ELF-1 (cell line): ENCODE measurements around the gene ITGBL1.

Experiments used
- DNase-seq: peaks from one replicate; pipeline ENCODE4 v3.0.0-alpha.2; 2016; ENCODE audit warnings: low read depth, low spot score

The ITGBL1 gene

GRCh38 chr13:101626925-101627555, 174.6 kb downstream of the ITGBL1 start:
- DNase-seq = no peak

GRCh38 chr13:101627556-101627943, 175.1 kb downstream of the ITGBL1 start:
- DNase-seq = no peak

DNA sequence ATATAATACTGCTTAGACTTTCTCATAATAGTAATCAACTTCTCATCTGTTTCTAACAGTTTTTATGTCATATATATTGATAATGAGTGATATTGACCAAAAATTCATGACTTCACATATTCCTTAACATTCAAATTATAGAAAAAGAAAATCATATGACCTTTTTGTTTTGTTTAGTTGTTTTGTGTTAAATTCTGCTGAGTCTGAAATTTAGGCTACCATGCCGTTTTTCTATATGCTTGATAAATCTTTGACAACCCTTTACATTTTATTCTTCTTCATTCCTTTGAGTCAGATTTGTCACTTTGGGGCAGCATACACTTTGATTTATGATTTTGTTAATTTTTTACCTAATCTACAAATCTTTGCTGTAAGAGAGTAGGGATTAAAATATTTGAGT, 176.4 kb downstream of the ITGBL1 start:
- DNase-seq = no peak

DNA sequence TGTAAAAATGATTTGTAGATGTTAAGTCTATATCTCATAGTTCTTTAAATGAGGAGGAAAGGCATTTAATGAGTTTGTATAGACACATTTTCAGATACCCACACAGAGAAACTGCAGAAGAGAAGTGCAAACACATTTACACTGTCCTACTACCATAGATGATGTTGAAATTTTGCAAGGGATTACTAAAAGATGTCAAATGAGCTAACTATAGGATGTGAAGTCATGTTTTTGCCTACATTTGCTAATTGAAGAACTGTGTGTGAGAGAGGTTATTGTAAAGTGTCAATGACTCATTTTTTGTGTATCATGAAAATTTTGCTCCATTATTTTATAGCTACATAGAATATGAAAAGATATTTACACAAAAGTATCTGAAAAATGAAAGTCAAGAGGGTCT, 178.9 kb downstream of the ITGBL1 start:
- DNase-seq = no peak

GRCh38 chr13:101634142-101634541, 181.7 kb downstream of the ITGBL1 start:
- no peak for DNase-seq

- DNase-seq = no peak
These were observed 187.2 kb downstream of the ITGBL1 start for GRCh38 chr13:101639711-101640110.

DNA sequence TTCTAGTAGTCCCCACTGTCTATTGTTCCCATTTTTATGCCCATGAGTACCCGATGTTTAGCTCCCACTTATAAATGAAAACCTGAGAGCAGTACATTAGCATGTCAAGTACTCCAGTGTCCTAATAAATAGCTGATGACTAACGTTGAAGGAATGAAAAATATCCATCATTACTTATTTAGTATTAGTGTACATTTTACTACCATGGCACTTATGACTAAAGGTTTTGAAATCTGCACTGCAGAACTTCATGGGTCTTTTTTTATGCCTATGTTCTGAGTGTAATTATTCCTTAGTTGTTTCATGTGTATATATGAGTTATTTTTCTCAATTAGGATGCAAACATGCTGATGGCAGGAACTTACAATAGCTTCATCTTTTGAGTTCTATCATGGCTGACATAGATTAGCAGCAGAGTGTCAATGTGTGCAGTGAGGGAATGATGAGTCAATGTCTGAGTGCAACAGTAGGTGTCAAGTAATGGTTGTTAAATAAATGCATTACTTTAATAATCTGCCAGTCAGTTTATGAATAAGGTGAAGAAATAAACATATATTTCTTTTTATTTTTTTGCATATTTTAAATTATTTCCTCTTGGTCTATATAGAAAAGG, 188.4 kb downstream of the ITGBL1 start:
- no peak for DNase-seq

DNA sequence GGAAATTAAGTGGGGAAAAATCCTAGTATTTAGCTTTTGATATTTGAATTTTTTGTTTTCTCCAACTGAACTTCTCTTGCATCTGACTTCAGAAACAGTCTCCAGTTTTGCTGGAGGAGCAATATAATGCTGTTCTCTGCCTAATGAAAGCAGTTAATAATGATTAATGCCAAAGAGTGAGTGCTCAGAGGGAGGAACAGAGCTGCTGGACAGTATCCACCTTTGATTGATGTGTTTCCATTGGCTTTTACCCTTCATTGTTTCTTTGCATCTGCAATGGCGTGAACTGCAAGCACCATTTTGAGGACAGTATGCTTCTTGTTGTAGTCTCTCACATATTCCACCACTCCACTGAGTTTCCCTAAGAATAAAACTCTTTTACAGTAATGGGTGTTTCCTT, 193.4 kb downstream of the ITGBL1 start:
- DNase-seq = no peak

GRCh38 chr13:101647760-101648159, 195.3 kb downstream of the ITGBL1 start:
- no peak for DNase-seq

GRCh38 chr13:101648766-101649487, 196.5 kb downstream of the ITGBL1 start:
- no peak for DNase-seq

GRCh38 chr13:101649488-101650126, 197.1 kb downstream of the ITGBL1 start:
- no peak for DNase-seq

GRCh38 chr13:101654883-101655282, 202.4 kb downstream of the ITGBL1 start:
- DNase-seq = no peak

GRCh38 chr13:101655435-101655834, 203.0 kb downstream of the ITGBL1 start:
- DNase-seq = no peak

DNA sequence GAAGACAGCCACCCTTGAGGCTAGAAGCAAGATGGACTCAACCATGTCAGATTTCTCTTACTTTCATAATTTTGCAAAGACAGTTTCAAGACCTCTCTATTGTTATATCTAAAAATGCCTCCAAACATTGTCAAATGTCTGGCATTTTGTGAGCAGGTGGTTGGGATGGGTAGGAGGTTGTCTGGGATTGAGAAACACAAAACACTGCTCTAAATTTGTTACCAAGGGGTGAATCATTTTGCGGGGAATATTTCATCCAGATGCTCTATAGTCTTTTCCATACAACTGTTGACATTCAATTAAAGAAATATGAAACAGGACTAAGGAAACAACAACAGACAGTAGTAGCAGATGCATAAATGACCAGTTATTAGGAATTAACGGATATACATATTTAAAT, 208.2 kb downstream of the ITGBL1 start:
- DNase-seq = no peak

DNA sequence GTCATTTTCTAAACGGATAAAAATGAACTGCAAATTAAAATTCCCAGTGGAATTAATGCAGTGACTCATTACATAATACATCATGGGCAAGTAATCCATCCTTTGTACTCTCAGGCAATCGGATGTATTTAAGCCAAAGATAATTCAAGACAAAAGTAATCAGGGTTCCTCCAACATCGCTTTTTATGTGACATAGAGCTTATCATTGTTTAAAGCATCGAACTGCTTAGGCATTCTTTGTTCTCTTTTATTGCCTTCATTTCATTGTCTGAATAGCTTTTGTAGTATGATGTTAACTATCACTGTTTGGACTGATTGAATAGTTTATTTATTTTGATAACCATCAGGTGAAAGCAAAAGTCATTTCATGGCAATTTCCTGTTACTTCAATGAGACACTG, 209.4 kb downstream of the ITGBL1 start:
- no peak for DNase-seq

DNA sequence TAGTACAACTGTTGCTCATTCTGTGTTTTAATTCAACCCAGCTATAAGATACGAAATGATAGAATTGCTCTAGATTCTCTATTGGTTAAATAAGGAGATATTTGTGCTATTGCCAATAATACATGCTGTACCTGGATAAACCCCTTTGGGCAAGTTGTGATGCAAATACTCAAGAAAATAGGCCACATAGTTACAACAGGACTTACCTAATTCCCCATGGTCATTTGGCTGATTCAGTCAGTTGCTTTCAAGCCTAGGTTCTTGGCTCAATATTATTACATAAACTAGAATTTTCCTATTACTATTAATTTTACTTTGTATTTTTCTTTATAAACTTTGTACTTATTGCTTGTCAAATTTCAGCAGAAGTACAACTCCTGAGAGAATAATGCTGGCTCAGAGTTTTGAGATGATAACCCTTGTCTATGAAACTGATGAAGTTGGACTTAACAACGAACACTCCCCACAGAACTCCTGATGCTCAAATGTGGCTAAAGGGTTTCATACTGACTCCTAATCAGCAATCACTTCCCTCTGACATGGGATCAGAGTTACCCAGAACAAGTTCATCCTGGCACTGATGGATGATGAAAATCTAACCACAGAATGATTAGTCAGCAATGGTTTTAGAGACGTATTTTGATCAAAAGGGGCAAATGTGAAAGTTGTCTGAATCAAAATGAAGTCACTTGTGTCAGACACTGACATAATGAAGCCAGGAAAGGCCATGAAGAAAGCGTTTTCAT, 221.1 kb downstream of the ITGBL1 start:
- no peak for DNase-seq

DNA sequence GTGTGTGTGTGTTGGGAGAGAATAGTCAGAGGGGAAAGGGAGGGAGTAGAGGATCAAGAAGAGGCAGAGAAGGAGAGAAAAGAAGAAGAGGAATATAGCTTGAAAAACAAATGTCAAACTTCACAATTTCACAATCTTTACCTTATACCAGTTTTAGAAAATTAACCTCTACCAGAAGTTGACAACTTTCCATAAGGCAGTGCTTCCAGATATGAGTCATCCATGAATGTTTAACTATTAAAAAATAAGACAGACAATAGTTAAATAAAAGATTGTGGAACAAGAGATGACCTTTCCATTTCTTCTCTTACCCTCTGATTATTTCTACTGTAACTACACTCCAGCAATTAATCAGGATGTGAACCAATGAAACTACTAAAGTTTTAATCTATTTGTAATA, 229.4 kb downstream of the ITGBL1 start:
- DNase-seq = no peak

DNA sequence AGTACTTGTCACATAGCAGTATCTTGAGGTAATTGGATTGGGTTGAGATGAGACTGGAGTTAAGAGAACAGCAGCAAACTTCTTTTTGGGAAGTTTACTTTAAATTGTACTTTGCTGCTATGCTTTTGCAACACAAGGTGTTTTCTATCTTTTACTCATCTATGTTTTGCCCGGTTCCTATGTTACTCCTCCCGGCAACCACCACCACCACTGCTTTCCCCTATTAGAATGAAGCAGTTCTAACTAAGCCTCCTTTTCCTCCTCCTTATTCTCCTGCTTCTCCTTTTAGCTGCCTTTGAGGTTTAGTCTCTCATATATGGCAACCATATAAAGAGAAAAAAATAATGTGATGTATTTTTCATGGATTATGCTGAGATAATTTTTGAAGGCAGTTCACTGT, 233.5 kb downstream of the ITGBL1 start:
- no peak for DNase-seq

DNA sequence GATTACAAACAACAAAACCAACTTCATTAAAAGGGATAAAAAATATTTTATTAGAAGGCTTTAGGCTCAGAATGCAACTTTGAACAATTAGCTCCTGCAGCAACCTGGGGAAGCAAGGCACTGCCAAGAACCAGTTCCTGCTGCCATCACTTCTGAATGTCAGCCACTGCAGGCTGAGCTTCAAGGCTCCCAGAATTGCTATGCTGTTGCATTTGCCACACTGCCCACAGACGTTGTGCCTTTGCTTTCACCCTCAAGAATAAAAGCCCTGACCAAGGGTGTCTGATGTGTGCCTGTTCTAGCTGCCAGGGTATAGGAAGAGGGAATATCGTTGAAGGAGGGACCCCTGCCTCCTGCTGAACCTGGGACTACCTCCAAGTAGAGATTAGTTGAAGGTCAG, 238.4 kb downstream of the ITGBL1 start:
- DNase-seq = no peak

DNA sequence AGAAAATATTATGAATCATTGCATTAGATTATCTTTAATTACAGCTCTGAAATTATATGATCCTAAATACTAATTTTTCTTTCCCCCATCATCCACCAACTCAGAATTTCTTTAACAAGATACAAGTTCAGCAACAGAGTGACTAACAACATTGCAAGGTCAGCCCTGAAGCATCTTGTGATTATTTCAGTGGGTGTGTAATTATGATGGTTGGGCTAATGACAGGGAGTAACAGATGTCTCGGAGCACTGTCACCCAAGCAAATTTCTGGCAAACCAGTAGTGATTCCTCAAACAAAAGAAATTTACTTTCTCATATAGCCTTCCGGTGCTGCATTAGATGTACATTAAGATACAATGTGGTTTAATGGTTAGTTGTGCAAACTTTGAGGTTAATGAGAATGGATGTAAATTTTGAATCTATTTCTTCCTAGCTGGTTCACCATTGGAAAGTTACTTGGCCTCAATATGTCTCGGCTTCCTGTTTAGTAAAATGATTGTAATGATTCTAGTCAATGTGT, 238.9 kb downstream of the ITGBL1 start:
- DNase-seq = no peak

GRCh38 chr13:101695870-101696516, 243.5 kb downstream of the ITGBL1 start:
- no peak for DNase-seq
